RWPE2 (cell line): ENCODE measurements around the gene FAM222B.

ENCODE experiments used
- ATAC-seq: fragments of 200-7000 bp; cut with Tn5 transposase; 3 replicates; pipeline ENCODE4 v1.9.1; 2021; ENCODE audit warnings: low read depth
- DNase-seq: peaks from one replicate; pipeline ENCODE4 v3.0.0-alpha.2; 2020; ENCODE audit warnings: low spot score
- H3K27ac ChIP-seq: fragments of 450-650 bp; 2 replicates; pipeline ENCODE4 v1.5.1; 2017; ENCODE audit warnings: mild to moderate bottlenecking; ENCODE audit not compliant: poor library complexity, severe bottlenecking
- H3K27me3 ChIP-seq: fragments of 250-450 bp; sonication (Bioruptor Pico); 2 replicates; pipeline ENCODE4 v1.5.1; 2021; ENCODE audit warnings: mild to moderate bottlenecking, moderate library complexity; ENCODE audit not compliant: insufficient read depth, poor library complexity, severe bottlenecking
- H3K36me3 ChIP-seq: fragments of 250-450 bp; sonication (Bioruptor Pico); 2 replicates; pipeline ENCODE4 v1.5.1; 2020; ENCODE audit warnings: low read depth, mild to moderate bottlenecking, moderate library complexity
- H3K4me1 ChIP-seq: fragments of 250-450 bp; sonication (Bioruptor Pico); 2 replicates; pipeline ENCODE4 v1.5.1; 2021; ENCODE audit warnings: mild to moderate bottlenecking, moderate library complexity; ENCODE audit not compliant: insufficient read depth, poor library complexity, severe bottlenecking
- H3K4me3 ChIP-seq: fragments of 250-450 bp; sonication (Bioruptor Pico); 2 replicates; pipeline ENCODE4 v1.5.1; 2021; ENCODE audit warnings: mild to moderate bottlenecking, moderate library complexity; ENCODE audit not compliant: severe bottlenecking
- H3K9me3 ChIP-seq: fragments of 250-450 bp; sonication (Bioruptor Pico); 2 replicates; pipeline ENCODE4 v1.5.1; 2021; ENCODE audit warnings: mild to moderate bottlenecking, moderate library complexity; ENCODE audit not compliant: severe bottlenecking
- TF ChIP-seq, protein P1 (sequence below): fragments of 450-650 bp; IDR thresholded peaks from one replicate; pipeline ENCODE4 v1.5.1; 2017; ENCODE audit warnings: mild to moderate bottlenecking, moderate library complexity; ENCODE audit not compliant: poor library complexity, severe bottlenecking

Gene FAM222B

GRCh38 chr17:28873839-28874238, 31.2 kb upstream of the FAM222B start:
- no peaks in the 10 kb centered on the region for H3K27me3 ChIP-seq
- ATAC-seq: no peak
- H3K4me3 ChIP-seq: no peak overlapping the region
- no peak for DNase-seq
- no peaks in the 10 kb centered on the region for H3K9me3 ChIP-seq
- TF ChIP-seq, protein P1, sequence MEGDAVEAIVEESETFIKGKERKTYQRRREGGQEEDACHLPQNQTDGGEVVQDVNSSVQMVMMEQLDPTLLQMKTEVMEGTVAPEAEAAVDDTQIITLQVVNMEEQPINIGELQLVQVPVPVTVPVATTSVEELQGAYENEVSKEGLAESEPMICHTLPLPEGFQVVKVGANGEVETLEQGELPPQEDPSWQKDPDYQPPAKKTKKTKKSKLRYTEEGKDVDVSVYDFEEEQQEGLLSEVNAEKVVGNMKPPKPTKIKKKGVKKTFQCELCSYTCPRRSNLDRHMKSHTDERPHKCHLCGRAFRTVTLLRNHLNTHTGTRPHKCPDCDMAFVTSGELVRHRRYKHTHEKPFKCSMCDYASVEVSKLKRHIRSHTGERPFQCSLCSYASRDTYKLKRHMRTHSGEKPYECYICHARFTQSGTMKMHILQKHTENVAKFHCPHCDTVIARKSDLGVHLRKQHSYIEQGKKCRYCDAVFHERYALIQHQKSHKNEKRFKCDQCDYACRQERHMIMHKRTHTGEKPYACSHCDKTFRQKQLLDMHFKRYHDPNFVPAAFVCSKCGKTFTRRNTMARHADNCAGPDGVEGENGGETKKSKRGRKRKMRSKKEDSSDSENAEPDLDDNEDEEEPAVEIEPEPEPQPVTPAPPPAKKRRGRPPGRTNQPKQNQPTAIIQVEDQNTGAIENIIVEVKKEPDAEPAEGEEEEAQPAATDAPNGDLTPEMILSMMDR: no peak
- peaks cover 10% of the 10 kb centered on the region for H3K4me1 ChIP-seq
- no peak overlapping the region for H3K27ac ChIP-seq
- peaks cover 2% of the 10 kb centered on the region for H3K36me3 ChIP-seq

GRCh38 chr17:28871056-28871579, 28.5 kb upstream of the FAM222B start:
- TF ChIP-seq, protein P1: no peak
- peaks cover 3% of the 10 kb centered on the region for H3K4me1 ChIP-seq
- no peak overlapping the region for H3K27ac ChIP-seq
- no peaks in the 10 kb centered on the region for H3K9me3 ChIP-seq
- DNase-seq (no peak), ATAC-seq (no peak)
- no peak overlapping the region for H3K4me3 ChIP-seq
- H3K36me3 ChIP-seq: no peaks in the 10 kb centered on the region
- H3K27me3 ChIP-seq: no peaks in the 10 kb centered on the region

DNA sequence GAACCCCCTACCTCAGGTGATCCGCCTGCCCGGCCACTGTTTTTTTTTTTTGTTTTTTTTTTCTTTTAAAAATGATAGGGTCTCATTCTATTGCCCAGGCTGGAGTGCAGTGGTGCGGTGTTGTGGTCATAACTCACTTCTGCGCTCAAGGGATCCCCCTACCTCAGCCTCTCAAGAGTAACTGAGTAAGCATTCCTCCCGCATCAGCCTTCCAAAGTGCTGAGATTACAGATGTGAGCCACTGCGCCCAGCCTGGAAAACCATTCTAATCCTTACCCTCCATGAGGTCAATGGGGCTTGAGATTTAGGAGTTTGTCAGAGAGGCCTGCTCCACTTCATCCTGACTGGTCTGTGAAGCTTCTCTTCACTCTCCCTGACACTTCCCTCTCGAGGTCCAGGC, 24.7 kb upstream of the FAM222B start:
- no peak overlapping the region for H3K27ac ChIP-seq
- H3K4me3 ChIP-seq: no peak overlapping the region
- H3K27me3 ChIP-seq: no peaks in the 10 kb centered on the region
- no peaks in the 10 kb centered on the region for H3K36me3 ChIP-seq
- DNase-seq (no peak), ATAC-seq (no peak)
- H3K4me1 ChIP-seq: no peaks in the 10 kb centered on the region
- TF ChIP-seq, protein P1: no peak
- no peaks in the 10 kb centered on the region for H3K9me3 ChIP-seq

GRCh38 chr17:28865946-28866752, 23.6 kb upstream of the FAM222B start:
- Histone ChIP-seq H3K4me1 (no peaks in the 10 kb centered on the region), H3K9me3 (no peaks in the 10 kb centered on the region), H3K4me3 (no peak overlapping the region), H3K27ac (no peak overlapping the region), H3K36me3 (no peaks in the 10 kb centered on the region), H3K27me3 (no peaks in the 10 kb centered on the region)
- TF ChIP-seq, protein P1: no peak
- ATAC-seq: peak; percentile 55; the same call in 2 of the 3 replicates
- no peak for DNase-seq
